Calu3 (cell line): ENCODE measurements around the gene NUP62. TPM values are rescaled to one million over a fixed set of nuclear protein-coding genes. Genes with fewer than 3 reads are reported as not detected.

Experiments used
- BruUV-seq: library from RNA; stranded (reverse); fragments of 400-500 nt; replicated peaks from 2 replicates; lab custom pipeline; 2021; lab: Mats Ljungman, UMichigan
- CTCF ChIA-PET: fragments of 300-600 bp; sonication (Branson Sonifier 250); formaldehyde crosslinking; loops from one replicate; lab custom pipeline; 2022; ENCODE audit warnings: antibody characterized with exemption; lab: Charles Lee
- DNase-seq: peaks from one replicate; pipeline ENCODE4 v3.0.0; 2022
- H3K27ac Mint-ChIP-seq: one replicate; pipeline ENCODE4 v1.8.0; 2022; ENCODE audit warnings: mixed read lengths; ENCODE audit not compliant: unreplicated experiment
- H3K27me3 Mint-ChIP-seq: one replicate; pipeline ENCODE4 v1.8.0; 2022; ENCODE audit warnings: mixed read lengths; ENCODE audit not compliant: unreplicated experiment
- H3K36me3 Mint-ChIP-seq: one replicate; pipeline ENCODE4 v1.8.0; 2022; ENCODE audit warnings: mild to moderate bottlenecking, moderate library complexity, mixed read lengths; ENCODE audit not compliant: insufficient read depth, unreplicated experiment
- H3K4me1 Mint-ChIP-seq: one replicate; pipeline ENCODE4 v1.8.0; 2022; ENCODE audit warnings: mild to moderate bottlenecking, low read depth, mixed read lengths; ENCODE audit not compliant: unreplicated experiment
- H3K4me3 Mint-ChIP-seq: one replicate; pipeline ENCODE4 v1.8.0; 2022; ENCODE audit warnings: mild to moderate bottlenecking, low read depth, moderate library complexity, mixed read lengths; ENCODE audit not compliant: unreplicated experiment
- H3K9me3 Mint-ChIP-seq: one replicate; pipeline ENCODE4 v1.8.0; 2022; ENCODE audit warnings: low read depth, mixed read lengths; ENCODE audit not compliant: unreplicated experiment
- CTCF ChIP-seq: fragments of 200-600 bp; IDR thresholded peaks from one replicate; pipeline ENCODE4 v1.8.0; 2022; ENCODE audit warnings: antibody characterized with exemption; ENCODE audit not compliant: unreplicated experiment
- intact Hi-C: fragments of 100-400 bp; cut with micrococcal nuclease; formaldehyde crosslinking; loops from one replicate; pipeline ENCODE4 v1.10.0; 2022; ENCODE audit not compliant: unreplicated experiment
- total RNA-seq: library from RNA; stranded (reverse); gene quantifications from 2 replicates; pipeline ENCODE4 v1.2.3, GENCODE V29; 2022

Gene NUP62
- total RNA-seq, 1 experiment from 2014 or later, result 124 TPM

- no peak for TF ChIP-seq CTCF
- Mint-ChIP-seq H3K4me1 (peaks cover 14% of the 10 kb centered on the region), H3K27me3 (peaks cover 54% of the 10 kb centered on the region), H3K36me3 (peaks cover 4% of the 10 kb centered on the region), H3K4me3 (no peak overlapping the region), H3K27ac (no peak overlapping the region), H3K9me3 (no peaks in the 10 kb centered on the region)
- DNase-seq, result no peak
- intact Hi-C loops, result no loop called here
- CTCF ChIA-PET, result interaction anchor here (0.9 kb wide), 1 partner anchor 15 kb away, joined by 3 read pairs; no protein-coding TSS in a partner anchor
- BruUV-seq, result no TSS peak
These were observed 24.1 kb upstream of the NUP62 start for GRCh38 chr19:49953416-49953815.

- H3K27ac Mint-ChIP-seq, result no peak overlapping the region
These were observed 23.6 kb upstream of the NUP62 start for GRCh38 chr19:49952906-49953305.

GRCh38 chr19:49952479-49952836 is 23.2 kb upstream of the NUP62 start:
- intact Hi-C loops, result no loop called here
- H3K4me1 Mint-ChIP-seq, result peaks cover 14% of the 10 kb centered on the region
- H3K36me3 Mint-ChIP-seq, result peaks cover 4% of the 10 kb centered on the region
- no peak for DNase-seq
- no peak for TF ChIP-seq CTCF
- H3K4me3 Mint-ChIP-seq, result no peak overlapping the region
- H3K9me3 Mint-ChIP-seq, result no peaks in the 10 kb centered on the region
- BruUV-seq, result no TSS peak
- peaks cover 54% of the 10 kb centered on the region for H3K27me3 Mint-ChIP-seq
- CTCF ChIA-PET, result no interaction called here
- H3K27ac Mint-ChIP-seq, result no peak overlapping the region

More at GRCh38 chr19:49952906-49953305, 23.6 kb upstream of the NUP62 start:
- peaks cover 4% of the 10 kb centered on the region for H3K36me3 Mint-ChIP-seq
- intact Hi-C loops, result no loop called here
- H3K4me3 Mint-ChIP-seq, result no peak overlapping the region
- CTCF ChIA-PET, result no interaction called here
- H3K27me3 Mint-ChIP-seq, result peaks cover 54% of the 10 kb centered on the region
- peaks cover 14% of the 10 kb centered on the region for H3K4me1 Mint-ChIP-seq
- no TSS peak for BruUV-seq
- no peak for DNase-seq
- no peaks in the 10 kb centered on the region for H3K9me3 Mint-ChIP-seq
- no peak for TF ChIP-seq CTCF

GRCh38 chr19:49951806-49952478 is 22.6 kb upstream of the NUP62 start:
- no peak overlapping the region for H3K27ac Mint-ChIP-seq
- peaks cover 14% of the 10 kb centered on the region for H3K4me1 Mint-ChIP-seq
- BruUV-seq, result no TSS peak
- no peak overlapping the region for H3K4me3 Mint-ChIP-seq
- peaks cover 4% of the 10 kb centered on the region for H3K36me3 Mint-ChIP-seq
- TF ChIP-seq CTCF, result no peak
- H3K9me3 Mint-ChIP-seq, result no peaks in the 10 kb centered on the region
- intact Hi-C loops, result no loop called here
- DNase-seq, result no peak
- H3K27me3 Mint-ChIP-seq, result peaks cover 56% of the 10 kb centered on the region
- CTCF ChIA-PET, result interaction anchor here (0.5 to 0.6 kb wide), 2 partner anchors 13 to 17 kb away, joined by 3 read pairs; no protein-coding TSS in a partner anchor
